Posterior vena cava (tissue), 2 donors: Measurements from ENCODE around the gene SYT12. TPM values are rescaled to one million over a fixed set of nuclear protein-coding genes. Genes with fewer than 3 reads are reported as not detected.

Experiments
- DNase-seq: peaks from one replicate; pipeline ENCODE4 v3.0.0-alpha.2; 2020; ENCODE audit warnings: low spot score
- intact Hi-C, 2 donors: fragments of 100-400 bp; cut with DNase I; formaldehyde crosslinking; loops; one replicate each; pipeline versions ENCODE4 v1.14.1 to v1.14.2; 2022 to 2023
- microRNA-seq, 2 donors: library from miRNA; unstranded; fragments of <30 nt; microRNA quantifications; one replicate each; pipeline ENCODE4 v1.2.0, GENCODE V29; 2020 to 2021; ENCODE audit warnings: borderline microRNAs expressed in 2 of 2
- total RNA-seq, 2 donors: library from RNA; stranded (reverse); fragmentation: NEBNext Ultra II Directional; extraction: Animal tissue kit (Norgen Biotek cat#: 25700); gene quantifications; one replicate each; pipeline ENCODE4 v1.2.1, GENCODE V29; 2021
- donor health status: DM: yes; HTN: yes; CAD: no.
- donor health status: DM: yes; HTN: yes; CAD: no.

SYT12 gene
- total RNA-seq, 2 donors from 2014 or later: 0.37 to 0.67 TPM

GRCh38 chr11:67079065-67079705, 56.3 kb downstream of the SYT12 start:
- intact Hi-C loops: no loop called here
- DNase-seq: no peak

GRCh38 chr11:67082071-67082791, 59.3 kb downstream of the SYT12 start:
- intact Hi-C loops: loop anchor here in 1 of 2 donors (5.0 kb wide), 2 partner anchors 235 to 1380 kb away; partner anchors contain the start of gene PPP6R3

GRCh38 chr11:67083786-67084366, 60.9 kb downstream of the SYT12 start:
- no peak for DNase-seq
- intact Hi-C loops: loop anchor here in 1 of 2 donors (5.0 kb wide), 2 partner anchors 233 to 1378 kb away; partner anchors contain the start of gene PPP6R3

More at GRCh38 chr11:67082071-67082791, 59.3 kb downstream of the SYT12 start:
- no peak for DNase-seq

- intact Hi-C loops: no loop called here
- DNase-seq: no peak
Observed at GRCh38 chr11:67085617-67086016, 62.7 kb downstream of the SYT12 start.

- intact Hi-C loops: no loop called here
- DNase-seq: no peak
Observed at GRCh38 chr11:67090717-67091116, 67.8 kb downstream of the SYT12 start.

- intact Hi-C loops: no loop called here
Observed at GRCh38 chr11:67095214-67095507, 72.2 kb downstream of the SYT12 start.

GRCh38 chr11:67098799-67099429, 76.0 kb downstream of the SYT12 start:
- intact Hi-C loops: no loop called here
- DNase-seq: no peak

More at GRCh38 chr11:67095214-67095507, 72.2 kb downstream of the SYT12 start:
- no peak for DNase-seq

GRCh38 chr11:67099831-67100324, 76.9 kb downstream of the SYT12 start:
- DNase-seq: no peak
- intact Hi-C loops: no loop called here

Small RNA genes lying within 50 kb of the gene (microRNA-seq; reads per million reads assigned to microRNA genes)
- gene MIR6860: 0 reads per million in 2 donors

Other genes starting within 250 kb of the SYT12 start
- gene RCE1, start 179.7 kb upstream of the SYT12 start, total RNA-seq: 1 to 10 TPM; 7.9 to 9.1 TPM
- gene LRFN4, start 166.1 kb upstream of the SYT12 start, total RNA-seq: 10 to 100 TPM; 15.0 to 16.9 TPM
- gene PC, start 64.8 kb upstream of the SYT12 start, total RNA-seq: 10 to 100 TPM in 1 of 2 donors, 1 to 10 TPM in 1; 5.5 to 11.6 TPM
- not detected for gene C11orf86, start 47.8 kb upstream of the SYT12 start, total RNA-seq
- 10 to 100 TPM; 12.5 to 18.0 TPM for gene RHOD, start 33.7 kb downstream of the SYT12 start, total RNA-seq
- gene KDM2A, start 96.1 kb downstream of the SYT12 start, total RNA-seq: 10 to 100 TPM; 55.3 to 58.3 TPM
- gene GRK2, start 243.3 kb downstream of the SYT12 start, total RNA-seq: 10 to 100 TPM; 50.4 to 58.2 TPM